C4-2B (cell line): ENCODE measurements around the gene APP.

ENCODE experiments used
- CTCF ChIP-seq: fragments of 450-650 bp; conservative IDR thresholded peaks from 2 replicates; pipeline ENCODE4 v1.5.1; 2017; ENCODE audit warnings: mild to moderate bottlenecking
- ZFX ChIP-seq: fragments of 450-650 bp; IDR thresholded peaks from 2 replicates; pipeline ENCODE4 v1.6.1; 2017

GRCh38 chr21:25863031-25863430, 307.5 kb downstream of the APP start:
- no peak for TF ChIP-seq CTCF
- TF ChIP-seq ZFX: no peak
